CD14-positive monocyte (primary cell): Measurements from ENCODE around the gene ERICH3. TPM values are rescaled to one million over a fixed set of nuclear protein-coding genes. Genes with fewer than 3 reads are reported as not detected.

Experiments used
- DNase-seq, 3 donors: peaks; one replicate each; pipeline ENCODE4 v3.0.0-alpha.2; 2011 to 2022
- H2AFZ ChIP-seq: 2 replicates; pipeline ENCODE4 v1.6.0; 2012; ENCODE audit warnings: mild to moderate bottlenecking, low read depth, low read length, inconsistent platforms; ENCODE audit not compliant: insufficient read depth, poor library complexity, severe bottlenecking
- H3K27ac ChIP-seq, 2 donors: 1 replicate in 1 of 2; 2 replicates in 1 of 2; pipeline ENCODE4 v1.5.1; 2012 to 2013; ENCODE audit warnings: low read length in 2 of 2, control low read depth in 1 of 2, inconsistent platforms in 1 of 2, low read depth in 1 of 2, mild to moderate bottlenecking in 1 of 2
- H3K27me3 ChIP-seq, 2 donors: one replicate each; pipeline versions ENCODE4 v1.6.0 to v1.6.1; 2011 to 2013; ENCODE audit warnings: low read length in 2 of 2; ENCODE audit not compliant: control insufficient read depth in 2 of 2, insufficient read depth in 2 of 2
- H3K36me3 ChIP-seq, 2 donors: replicated peaks in 1 of 2; 1 replicate in 1 of 2; 2 replicates in 1 of 2; pipeline versions ENCODE4 v1.5.1 to v1.6.1; 2012 to 2013; ENCODE audit warnings: low read length in 2 of 2, control low read depth in 1 of 2, inconsistent platforms in 1 of 2, mild to moderate bottlenecking in 1 of 2; ENCODE audit not compliant: insufficient read depth in 2 of 2, control insufficient read depth in 1 of 2
- H3K4me1 ChIP-seq, 2 donors: 1 replicate in 1 of 2; 2 replicates in 1 of 2; pipeline versions ENCODE4 v1.5.1 to v1.6.1; 2012 to 2013; ENCODE audit warnings: low read length in 2 of 2, control low read depth in 1 of 2, inconsistent platforms in 1 of 2, mild to moderate bottlenecking in 1 of 2, moderate library complexity in 1 of 2; ENCODE audit not compliant: insufficient read depth in 2 of 2, control insufficient read depth in 1 of 2
- H3K4me2 ChIP-seq: replicated peaks from 2 replicates; pipeline ENCODE3; 2012; ENCODE audit warnings: low read length, moderate library complexity, mild to moderate bottlenecking; ENCODE audit not compliant: poor library complexity, severe bottlenecking; ENCODE audit errors: extremely low read depth
- H3K4me3 ChIP-seq, 3 experiments: fragments of 200-600 bp in 1 of 3; sonication (generic) in 1 of 3; replicated peaks in 1 of 3; 1 replicate in 2 of 3; 2 replicates in 1 of 3; pipeline ENCODE4 v1.5.1; 2011 to 2013; ENCODE audit warnings: low read length in 3 of 3, mild to moderate bottlenecking in 3 of 3, control low read depth in 2 of 3, low read depth in 2 of 3, inconsistent platforms in 1 of 3, moderate library complexity in 1 of 3
- H3K79me2 ChIP-seq: 2 replicates; pipeline ENCODE4 v1.6.0; 2012; ENCODE audit warnings: mild to moderate bottlenecking, control low read depth, inconsistent platforms, low read length, moderate library complexity; ENCODE audit not compliant: insufficient read depth
- H3K9ac ChIP-seq: 2 replicates; pipeline ENCODE4 v1.6.0; 2017; ENCODE audit warnings: low read length, mild to moderate bottlenecking; ENCODE audit not compliant: insufficient read depth, poor library complexity, severe bottlenecking
- H3K9me3 ChIP-seq, 2 donors: replicated peaks in 1 of 2; 1 replicate in 1 of 2; 2 replicates in 1 of 2; pipeline versions ENCODE4 v1.5.1 to v1.6.1; 2012 to 2013; ENCODE audit warnings: low read length in 2 of 2, control low read depth in 1 of 2; ENCODE audit not compliant: control insufficient read depth in 1 of 2, insufficient read depth in 1 of 2
- H4K20me1 ChIP-seq: 2 replicates; pipeline ENCODE4 v1.6.0; 2012; ENCODE audit warnings: mild to moderate bottlenecking, low read length, control low read depth, moderate library complexity; ENCODE audit not compliant: insufficient read depth
- H3K27ac Mint-ChIP-seq, 7 donors: one replicate each; pipeline ENCODE4 v1.8.0; 2020; ENCODE audit warnings: mild to moderate bottlenecking in 7 of 7, mixed read lengths in 7 of 7, moderate library complexity in 6 of 7, inconsistent platforms in 2 of 7
- H3K27me3 Mint-ChIP-seq, 3 donors: one replicate each; pipeline ENCODE4 v1.8.0; 2021 to 2022; ENCODE audit warnings: low read depth in 3 of 3, mild to moderate bottlenecking in 3 of 3, mixed read lengths in 3 of 3, moderate library complexity in 3 of 3, inconsistent platforms in 1 of 3
- H3K36me3 Mint-ChIP-seq, 2 donors: one replicate each; pipeline ENCODE4 v1.8.0; 2020; ENCODE audit warnings: mixed read lengths in 2 of 2, inconsistent platforms in 1 of 2, mild to moderate bottlenecking in 1 of 2
- H3K4me1 Mint-ChIP-seq: one replicate; pipeline ENCODE4 v1.8.0; 2020; ENCODE audit warnings: mild to moderate bottlenecking, mixed read lengths
- H3K4me3 Mint-ChIP-seq, 2 donors: one replicate each; pipeline ENCODE4 v1.8.0; 2020; ENCODE audit warnings: mild to moderate bottlenecking in 2 of 2, mixed read lengths in 2 of 2, moderate library complexity in 1 of 2
- H3K9me3 Mint-ChIP-seq, 7 donors: one replicate each; pipeline ENCODE4 v1.8.0; 2020 to 2022; ENCODE audit warnings: mixed read lengths in 7 of 7, mild to moderate bottlenecking in 6 of 7, moderate library complexity in 6 of 7, inconsistent platforms in 2 of 7
- WGBS: methylation state at CpG from one replicate; pipeline ENCODE4 v1.1.5; 2013; ENCODE audit warnings: missing lambda C conversion rate; ENCODE audit not compliant: insufficient coverage; 5-methylcytosine and 5-hydroxymethylcytosine counted together
- intact Hi-C, 2 donors: fragments of 100-400 bp; cut with micrococcal nuclease; formaldehyde crosslinking; loops; one replicate each; pipeline versions ENCODE4 v1.15.0 to v1.15.1; 2023
- polyA plus RNA-seq, 3 donors: library from polyadenylated mRNA; depleted of rRNA in 1 of 3; unstranded in 2 of 3; stranded (reverse) in 1 of 3; fragments of 300-500 nt in 2 of 3; fragments of >200 nt in 1 of 3; fragmentation: Illumina TruSeq in 2 of 3; gene quantifications; 1 replicate in 2 of 3; 2 replicates in 1 of 3; pipeline ENCODE4 v1.2.3, GENCODE V29; 2012 to 2021
- TF ChIP-seq, protein P1 (sequence below): fragments of 200-600 bp; IDR thresholded peaks from one replicate; pipeline ENCODE4 v1.8.0; 2022; ENCODE audit warnings: antibody characterized with exemption, mild to moderate bottlenecking

ERICH3 gene
- polyA plus RNA-seq, 3 donors = not detected

DNA sequence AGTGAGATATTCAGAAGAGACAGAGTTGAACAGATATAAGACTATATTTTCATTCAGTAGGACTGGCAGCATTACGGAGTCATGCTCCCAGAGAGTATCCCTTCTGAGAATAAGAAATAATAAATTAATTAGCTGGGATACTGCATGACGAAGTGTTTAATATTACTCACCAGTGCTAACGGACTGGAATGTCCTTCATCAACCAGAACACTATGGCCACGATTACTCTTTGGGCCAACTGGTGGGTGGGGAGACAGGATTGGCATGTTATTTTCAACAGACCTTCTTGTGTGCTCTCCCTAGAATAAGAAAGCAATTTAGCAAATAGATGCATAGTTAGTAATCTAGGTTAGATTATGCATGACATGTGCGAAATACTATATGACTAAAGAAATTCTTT lies 32.4 kb downstream of the ERICH3 start:
- H3K36me3 Mint-ChIP-seq = no peaks in the 10 kb centered on the region
- Histone ChIP-seq H3K79me2 (no peaks in the 10 kb centered on the region), H3K4me1 (no peaks in the 10 kb centered on the region), H3K9ac (no peak overlapping the region), H3K27ac (no peak overlapping the region), H3K4me3 (no peak overlapping the region), H2AFZ (no peak overlapping the region), H4K20me1 (no peaks in the 10 kb centered on the region), H3K9me3 (peaks cover 0 to 3% of the 10 kb centered on the region in 2 donors), H3K4me2 (no peak overlapping the region), H3K27me3 (no peaks in the 10 kb centered on the region), H3K36me3 (no peaks in the 10 kb centered on the region)
- TF ChIP-seq, protein P1, sequence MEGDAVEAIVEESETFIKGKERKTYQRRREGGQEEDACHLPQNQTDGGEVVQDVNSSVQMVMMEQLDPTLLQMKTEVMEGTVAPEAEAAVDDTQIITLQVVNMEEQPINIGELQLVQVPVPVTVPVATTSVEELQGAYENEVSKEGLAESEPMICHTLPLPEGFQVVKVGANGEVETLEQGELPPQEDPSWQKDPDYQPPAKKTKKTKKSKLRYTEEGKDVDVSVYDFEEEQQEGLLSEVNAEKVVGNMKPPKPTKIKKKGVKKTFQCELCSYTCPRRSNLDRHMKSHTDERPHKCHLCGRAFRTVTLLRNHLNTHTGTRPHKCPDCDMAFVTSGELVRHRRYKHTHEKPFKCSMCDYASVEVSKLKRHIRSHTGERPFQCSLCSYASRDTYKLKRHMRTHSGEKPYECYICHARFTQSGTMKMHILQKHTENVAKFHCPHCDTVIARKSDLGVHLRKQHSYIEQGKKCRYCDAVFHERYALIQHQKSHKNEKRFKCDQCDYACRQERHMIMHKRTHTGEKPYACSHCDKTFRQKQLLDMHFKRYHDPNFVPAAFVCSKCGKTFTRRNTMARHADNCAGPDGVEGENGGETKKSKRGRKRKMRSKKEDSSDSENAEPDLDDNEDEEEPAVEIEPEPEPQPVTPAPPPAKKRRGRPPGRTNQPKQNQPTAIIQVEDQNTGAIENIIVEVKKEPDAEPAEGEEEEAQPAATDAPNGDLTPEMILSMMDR = no peak
- intact Hi-C loops = no loop called here
- no peak overlapping the region for H3K27ac Mint-ChIP-seq
- WGBS = no CpG with 5 or more reads among the region's 5 CpGs
- H3K9me3 Mint-ChIP-seq = peaks cover 0 to 6% (median 0%) of the 10 kb centered on the region in 7 donors
- H3K27me3 Mint-ChIP-seq = no peaks in the 10 kb centered on the region
- no peak for DNase-seq
- H3K4me1 Mint-ChIP-seq = no peaks in the 10 kb centered on the region
- no peak overlapping the region for H3K4me3 Mint-ChIP-seq

DNA sequence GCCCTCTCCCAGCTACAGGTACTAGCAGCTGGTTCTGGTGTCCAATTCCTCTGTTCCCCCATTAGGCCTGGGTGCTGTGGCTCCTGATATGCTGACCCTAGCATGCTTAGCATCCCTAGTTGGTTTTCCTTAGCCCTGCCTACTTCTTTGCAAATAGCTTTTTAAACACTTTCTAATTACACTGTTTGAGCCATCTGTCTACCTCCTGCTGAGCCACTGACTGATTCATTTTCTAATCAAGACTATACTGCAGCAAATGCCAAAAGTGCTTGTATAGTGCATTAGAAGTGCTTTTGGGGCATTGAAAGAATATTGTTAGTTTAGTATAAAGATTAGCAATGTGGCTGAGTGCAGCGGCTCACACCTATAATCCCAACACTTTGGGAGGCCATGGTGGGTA lies 36.3 kb downstream of the ERICH3 start:
- Mint-ChIP-seq H3K4me3 (no peak overlapping the region), H3K27me3 (no peaks in the 10 kb centered on the region), H3K27ac (no peak overlapping the region), H3K4me1 (no peaks in the 10 kb centered on the region), H3K9me3 (peaks cover 0 to 3% (median 0%) of the 10 kb centered on the region in 7 donors), H3K36me3 (no peaks in the 10 kb centered on the region)
- H2AFZ ChIP-seq = no peak overlapping the region
- no peaks in the 10 kb centered on the region for H3K36me3 ChIP-seq
- no peaks in the 10 kb centered on the region for H3K27me3 ChIP-seq
- no peak for DNase-seq
- TF ChIP-seq, protein P1 = no peak
- H3K27ac ChIP-seq = no peak overlapping the region
- H3K4me2 ChIP-seq = no peak overlapping the region
- no peaks in the 10 kb centered on the region for H3K79me2 ChIP-seq
- no peak overlapping the region for H3K9ac ChIP-seq
- WGBS = no CpG with 5 or more reads among the region's 1 CpG
- peaks cover 0 to 3% of the 10 kb centered on the region in 2 donors for H3K9me3 ChIP-seq
- no peak overlapping the region for H3K4me3 ChIP-seq
- intact Hi-C loops = no loop called here
- H4K20me1 ChIP-seq = no peaks in the 10 kb centered on the region
- H3K4me1 ChIP-seq = no peaks in the 10 kb centered on the region
